GM21528 (cell line): ENCODE data around the gene ABCC8.

Experiments
- ATAC-seq: cut with Tn5 transposase; IDR thresholded peaks from one replicate; pipeline ENCODE4 v1.9.1; 2021; ENCODE audit warnings: mild to moderate bottlenecking, moderate library complexity; ENCODE audit not compliant: unreplicated experiment, low FRiP score

Gene ABCC8

GRCh38 chr11:17391493-17392355 lies 84.9 kb downstream of the ABCC8 start:
- no peak for ATAC-seq

DNA sequence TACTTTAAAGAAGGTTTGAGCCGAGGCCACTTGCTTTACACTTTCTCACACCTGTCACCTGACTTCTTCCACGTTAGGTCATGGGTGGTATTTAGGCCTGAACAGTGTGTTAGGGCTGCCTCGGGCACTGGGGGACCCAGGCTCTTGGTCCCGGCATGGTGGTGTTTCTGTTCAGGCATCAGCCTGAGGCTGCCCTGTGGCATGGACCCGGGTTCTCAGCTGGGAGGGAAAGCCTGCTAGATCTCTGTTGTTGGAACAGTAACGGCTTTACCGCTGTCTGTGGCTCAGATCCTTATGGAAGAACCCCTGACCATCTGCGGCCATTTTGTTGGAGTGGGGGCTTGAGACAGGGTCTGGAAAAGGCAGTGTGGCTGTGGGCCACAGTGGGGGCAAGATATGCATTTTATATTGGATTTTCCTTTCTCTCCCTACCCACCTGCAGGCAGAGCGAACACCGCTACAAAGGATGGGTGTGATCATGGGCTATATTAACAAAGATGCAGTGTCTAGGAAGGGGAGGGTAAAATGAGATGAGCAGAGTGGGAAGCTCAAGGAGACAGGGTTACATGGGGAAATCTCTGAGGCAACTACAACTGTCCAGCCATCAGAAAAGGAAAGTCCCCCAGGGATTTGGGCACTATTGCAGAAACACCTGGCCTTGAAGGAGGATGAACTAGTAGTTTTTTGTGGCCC lies 86.5 kb downstream of the ABCC8 start:
- no peak for ATAC-seq

DNA sequence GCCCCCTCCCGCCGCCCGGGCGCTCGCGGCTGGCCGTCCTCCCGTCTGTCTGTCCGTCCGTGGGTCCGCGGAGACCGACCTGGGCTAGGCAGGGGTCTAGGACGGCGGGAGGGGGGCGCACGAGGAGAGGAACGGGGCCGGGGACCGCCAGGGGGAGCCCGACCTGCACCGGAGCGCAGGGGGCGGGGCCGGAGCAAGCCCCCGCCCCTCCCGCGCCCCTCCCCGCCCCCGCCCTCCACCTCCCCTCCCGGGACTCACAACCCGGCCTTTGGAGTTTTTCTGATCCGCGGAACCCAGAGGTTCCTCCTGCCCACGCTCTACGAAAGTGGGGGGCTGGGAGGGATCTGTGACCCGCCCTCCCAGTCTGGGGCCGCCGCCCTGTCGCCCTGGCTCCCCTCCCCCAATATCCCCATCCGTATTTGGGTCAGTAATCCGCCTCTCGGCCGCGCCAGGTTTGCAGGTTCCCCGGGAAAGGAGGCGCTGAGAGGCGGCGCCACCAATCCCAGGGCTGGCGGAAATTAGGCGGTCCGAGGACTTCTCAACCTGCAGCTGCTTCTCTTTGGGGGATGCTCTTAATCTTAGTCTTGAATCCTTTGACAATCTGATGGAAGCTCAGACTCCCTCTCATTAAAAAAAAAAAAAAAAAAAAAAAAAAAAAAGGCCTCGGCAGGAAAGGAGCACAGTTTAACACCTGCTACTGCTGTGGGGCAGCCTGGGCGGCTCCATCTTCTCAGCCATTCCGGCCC lies 87.3 kb downstream of the ABCC8 start:
- peak; percentile 47 for ATAC-seq

DNA sequence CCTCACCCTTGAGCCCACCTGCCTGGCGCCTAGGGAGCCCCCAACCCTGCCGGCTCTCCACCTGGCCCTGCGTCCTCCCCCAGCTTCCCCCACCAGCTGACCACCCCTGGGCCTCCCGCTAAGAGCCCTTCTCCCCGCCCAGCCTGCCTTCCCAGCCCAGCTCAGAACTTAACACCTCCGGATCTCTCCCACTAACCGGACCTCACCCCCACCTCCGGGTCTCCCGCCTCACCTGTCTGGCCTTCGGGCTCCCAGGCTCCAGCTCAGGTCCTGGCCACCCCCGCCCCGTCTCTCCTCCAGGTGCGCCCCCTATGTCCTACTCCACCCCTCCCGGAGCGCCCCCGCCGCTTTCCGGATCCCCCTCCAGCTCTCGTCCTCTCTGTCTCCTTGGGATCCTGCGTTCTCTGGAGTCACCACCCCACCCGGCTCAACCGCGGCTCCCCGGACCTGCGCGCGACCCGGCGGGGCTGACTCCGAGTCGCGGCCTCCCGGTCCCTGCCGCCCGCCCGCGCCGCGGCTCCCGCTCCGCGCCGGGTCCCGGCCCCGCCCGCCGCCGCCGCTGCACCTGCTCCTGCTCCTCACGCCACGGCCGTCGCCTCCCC lies 87.9 kb downstream of the ABCC8 start, which contains the start of gene KCNJ11:
KCNJ11 (minus strand) TSS at position 51 of the 602 bp plus-strand sequence. CDS start 568 bp downstream, outside the sequence.
- peak; percentile 39 for ATAC-seq

GRCh38 chr11:17387811-17388210 lies 88.8 kb downstream of the ABCC8 start:
- ATAC-seq = no peak

DNA sequence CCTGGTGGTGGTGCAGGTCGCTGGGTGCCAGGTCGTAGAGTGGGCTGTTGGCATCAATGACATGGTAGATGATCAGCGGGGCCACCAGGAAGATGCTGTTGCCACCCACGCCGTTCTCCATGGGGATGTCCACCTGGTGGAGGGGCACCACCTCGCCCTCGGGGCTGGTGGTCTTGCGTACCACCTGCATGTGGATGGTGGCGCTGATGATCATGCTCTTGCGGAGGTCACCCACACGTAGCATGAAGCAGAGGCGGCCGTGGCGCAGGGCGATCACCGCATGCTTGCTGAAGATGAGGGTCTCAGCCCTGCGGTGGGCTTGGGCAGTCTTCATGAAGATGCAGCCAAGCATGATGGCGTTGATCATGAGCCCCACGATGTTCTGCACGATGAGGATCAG lies 89.4 kb downstream of the ABCC8 start:
- ATAC-seq = no peak

GRCh38 chr11:17386331-17387084 lies 90.1 kb downstream of the ABCC8 start:
- ATAC-seq = no peak

GRCh38 chr11:17385926-17386325 lies 90.7 kb downstream of the ABCC8 start:
- ATAC-seq = no peak

DNA sequence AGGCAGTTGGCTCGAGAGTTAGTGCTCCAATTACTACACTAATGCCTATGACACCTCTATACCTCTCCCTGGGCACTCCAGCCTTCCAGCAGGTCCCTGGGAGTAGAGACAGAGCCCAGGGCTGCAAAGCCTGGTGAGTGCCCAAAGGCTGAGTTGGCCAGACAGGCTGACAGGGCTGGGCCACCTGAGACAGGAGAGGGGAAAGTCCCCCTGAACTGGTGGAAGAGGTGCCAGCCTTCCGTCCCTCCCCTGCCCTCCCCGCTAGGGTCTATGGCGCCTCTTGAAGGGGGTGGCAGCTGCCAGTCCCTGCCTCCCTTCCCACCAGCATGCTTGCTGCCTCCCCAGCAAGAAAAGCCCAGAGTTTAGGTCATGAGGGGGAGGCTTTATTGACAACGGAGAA lies 91.2 kb downstream of the ABCC8 start:
- ATAC-seq = no peak

DNA sequence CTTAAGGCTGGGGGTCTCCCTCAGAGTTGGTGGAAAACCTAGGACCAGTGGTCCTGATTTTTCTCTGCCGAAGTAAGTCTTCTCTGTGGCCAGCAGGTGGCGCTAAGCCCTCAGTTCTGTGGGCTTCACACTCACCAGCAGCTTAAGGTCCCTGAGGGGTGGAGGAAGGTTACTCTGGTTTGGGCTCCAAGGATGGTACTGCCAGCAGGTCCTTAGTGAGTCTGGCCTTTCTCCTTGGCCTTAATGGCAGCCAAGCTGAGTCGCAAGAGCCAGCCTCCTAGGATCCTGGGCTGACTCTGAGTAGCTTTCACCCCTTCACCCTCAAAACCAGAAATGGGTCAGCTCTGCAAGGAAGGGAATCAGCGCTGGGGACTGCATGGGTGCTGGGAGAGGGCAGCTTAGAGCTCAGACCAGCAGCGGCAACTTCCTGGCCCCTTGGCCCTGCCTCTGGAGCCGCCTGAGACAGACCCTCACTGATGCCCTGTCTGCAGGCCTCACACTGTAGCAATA lies 92.6 kb downstream of the ABCC8 start:
- ATAC-seq = no peak

DNA sequence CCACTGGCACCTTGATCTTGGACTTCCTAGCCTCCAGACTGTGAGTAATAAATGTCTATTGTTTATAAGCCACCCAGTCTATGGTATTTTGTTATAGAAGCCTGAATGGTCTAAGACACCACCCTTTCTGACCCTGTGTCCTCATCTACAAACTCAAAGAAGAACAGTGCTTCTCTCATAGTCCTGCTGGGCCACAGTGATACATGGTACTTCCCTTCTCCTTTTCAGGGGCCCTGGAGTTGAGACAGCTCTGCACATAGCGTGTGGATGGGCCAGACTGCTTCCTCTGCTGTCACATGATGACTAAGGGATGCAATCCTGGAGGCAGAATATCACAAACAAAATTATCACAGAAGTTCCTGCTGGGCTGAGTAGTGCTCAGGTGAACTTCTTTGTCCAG lies 93.2 kb downstream of the ABCC8 start:
- no peak for ATAC-seq

DNA sequence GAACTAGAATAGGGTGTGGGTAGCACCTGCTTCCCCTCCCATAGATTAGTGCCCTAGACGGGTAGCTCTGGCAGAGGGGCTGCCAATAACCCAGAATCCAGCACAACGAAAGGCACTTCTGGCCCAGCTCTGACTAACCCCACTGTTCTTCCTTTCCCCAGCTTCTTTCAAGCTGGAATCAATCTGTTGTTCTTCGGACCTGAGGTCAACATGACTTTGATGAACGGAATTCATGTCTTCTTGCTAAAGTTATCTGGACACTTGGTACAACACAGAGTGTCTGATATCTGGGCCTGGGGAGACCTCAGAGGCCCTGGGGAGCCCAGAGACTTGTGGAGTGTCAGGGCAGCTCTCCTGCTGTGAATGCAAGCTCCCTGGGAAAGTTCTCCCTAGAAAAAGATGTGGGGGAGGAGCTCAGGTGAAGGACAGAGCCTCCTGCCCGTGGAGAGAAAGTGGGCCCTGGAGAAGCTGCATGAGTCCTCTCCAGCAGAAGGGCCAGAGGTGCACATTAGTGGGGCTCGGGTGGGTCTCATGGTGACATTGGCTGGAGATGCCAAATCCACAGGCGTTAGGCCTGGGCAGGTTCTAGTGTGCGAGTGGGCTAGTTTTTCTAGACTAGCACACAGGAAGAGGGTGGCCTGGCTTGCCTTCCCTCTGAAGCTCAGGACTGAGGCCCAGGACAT lies 94.5 kb downstream of the ABCC8 start:
- no peak for ATAC-seq

- ATAC-seq = no peak
Measured at GRCh38 chr11:17381156-17381555, 95.5 kb downstream of the ABCC8 start.

DNA sequence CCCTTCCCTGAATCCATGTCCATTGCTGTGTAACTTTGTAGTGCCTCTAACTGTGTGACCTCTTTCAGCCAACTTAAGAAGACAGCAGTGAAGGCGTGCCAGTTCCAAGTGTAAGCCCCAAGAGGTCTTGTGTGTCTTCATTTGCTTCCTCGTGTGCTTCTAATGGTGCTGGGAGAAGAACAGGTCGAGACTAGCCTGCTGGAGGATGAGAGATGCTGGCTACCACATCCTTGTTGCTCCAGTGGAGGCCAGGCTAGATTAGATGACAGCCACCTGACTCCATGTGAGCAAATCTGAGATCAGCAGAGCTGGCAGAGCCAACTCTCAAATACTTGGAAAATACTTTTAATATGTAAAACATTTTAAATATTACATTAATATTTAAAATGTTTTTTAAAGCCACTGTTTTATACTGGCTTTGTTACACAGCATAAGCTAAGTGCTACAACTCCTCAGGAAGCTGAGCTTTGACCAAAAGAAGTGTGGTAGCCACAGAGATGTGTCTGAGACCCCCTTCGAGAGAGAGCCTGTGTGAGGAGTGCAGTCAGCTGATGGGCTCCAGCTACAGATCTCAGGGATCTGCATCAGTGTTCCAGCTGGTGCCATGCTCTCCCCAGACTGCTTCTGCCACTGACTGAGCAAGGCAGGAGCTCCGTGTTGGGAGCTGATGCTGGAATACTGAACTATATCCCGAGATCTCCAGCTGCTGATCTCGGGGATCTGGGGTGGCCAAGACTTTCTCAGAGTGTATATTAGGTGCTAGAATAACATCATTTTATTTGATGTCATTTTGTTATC lies 97.1 kb downstream of the ABCC8 start:
- no peak for ATAC-seq

DNA sequence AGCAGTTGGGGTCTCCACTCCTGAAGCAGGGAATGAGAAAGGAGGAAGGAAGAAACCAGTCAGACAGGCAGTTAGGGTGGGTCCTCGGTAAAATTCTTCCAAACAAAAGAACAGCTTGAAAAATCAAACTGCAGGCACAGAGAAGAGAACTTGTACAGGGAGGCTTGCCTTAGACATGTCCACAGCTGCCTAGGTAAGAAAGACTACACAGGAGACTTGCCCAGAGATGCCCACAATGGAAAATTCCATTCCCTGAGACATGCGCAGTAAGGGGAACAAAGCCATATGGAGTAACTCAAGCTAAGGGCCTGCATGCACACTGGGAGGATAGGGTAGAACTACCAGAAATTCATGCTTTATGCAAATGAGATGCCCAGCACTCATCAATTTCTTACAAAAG lies 98.0 kb downstream of the ABCC8 start:
- no peak for ATAC-seq

GRCh38 chr11:17376493-17376892 lies 100.2 kb downstream of the ABCC8 start:
- ATAC-seq = no peak

DNA sequence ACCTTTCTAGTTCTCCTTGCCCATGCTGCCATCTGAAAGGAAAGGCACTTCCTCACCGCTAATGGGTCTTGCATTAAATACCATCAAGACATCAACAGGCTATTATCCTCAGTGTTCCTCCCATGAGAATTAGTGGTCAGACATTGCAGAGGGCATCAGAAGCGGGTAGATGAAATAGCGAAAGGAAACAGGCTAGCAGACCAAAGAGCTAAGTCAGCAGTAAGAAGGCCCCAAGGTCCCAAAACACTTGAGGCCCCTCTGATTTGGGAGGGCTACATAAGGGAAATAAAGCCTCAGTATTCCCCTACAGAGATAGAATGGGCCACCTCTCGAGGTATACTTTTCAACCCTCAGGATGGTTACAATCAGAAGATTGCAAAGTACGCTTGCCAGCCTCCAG lies 101.1 kb downstream of the ABCC8 start:
- no peak for ATAC-seq

DNA sequence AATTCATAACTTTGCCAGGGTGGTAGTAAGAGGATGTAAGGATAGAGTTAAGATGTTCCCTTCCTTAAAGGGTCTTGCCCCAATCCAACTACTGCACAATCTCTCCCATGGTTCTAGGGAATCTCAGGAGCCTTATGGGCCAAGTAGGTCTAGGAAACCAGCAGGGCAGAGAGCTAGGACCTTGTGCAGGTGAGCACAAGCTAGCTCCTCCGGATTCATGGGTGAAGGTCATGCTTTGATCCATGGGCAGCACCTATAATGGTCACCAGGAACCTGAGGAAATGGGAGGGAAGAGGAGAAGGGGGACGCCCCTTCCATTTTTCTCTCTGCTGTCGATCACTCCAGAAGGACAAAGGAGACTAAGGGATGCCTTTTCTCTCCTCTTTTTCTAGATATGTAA lies 105.0 kb downstream of the ABCC8 start:
- ATAC-seq = no peak
